Esophagus squamous epithelium (tissue), 5 donors: ENCODE data around the gene VAPB. TPM values are rescaled to one million over a fixed set of nuclear protein-coding genes. Genes with fewer than 3 reads are reported as not detected.

Source experiments
- DNase-seq: peaks from one replicate; lab custom pipeline; 2025; lab: John Stamatoyannopoulos, UW
- H3K27ac ChIP-seq, 4 donors: fragments of 200-600 bp; sonication (generic); one replicate each; pipeline ENCODE4 v1.5.1; 2016 to 2019; ENCODE audit warnings: mild to moderate bottlenecking in 1 of 4
- H3K27me3 ChIP-seq, 4 donors: fragments of 200-600 bp; sonication (generic); 1 replicate in 3 of 4; 2 replicates in 1 of 4; pipeline versions ENCODE4 v1.5.1 to v1.6.0; 2017 to 2021; ENCODE audit warnings: antibody characterized with exemption in 1 of 4
- H3K36me3 ChIP-seq, 3 donors: fragments of 200-600 bp; sonication (generic); one replicate each; pipeline ENCODE4 v1.5.1; 2016 to 2019
- H3K4me1 ChIP-seq, 3 donors: fragments of 200-600 bp; sonication (generic); one replicate each; pipeline ENCODE4 v1.5.1; 2017 to 2019
- H3K4me3 ChIP-seq, 4 donors: fragments of 200-600 bp; sonication (generic); 1 replicate in 3 of 4; 2 replicates in 1 of 4; pipeline ENCODE4 v1.5.1; 2016 to 2019; ENCODE audit warnings: mild to moderate bottlenecking in 2 of 4, moderate library complexity in 1 of 4
- H3K9me3 ChIP-seq, 3 donors: fragments of 200-600 bp; sonication (generic); one replicate each; pipeline ENCODE4 v1.5.1; 2016 to 2019
- POLR2A ChIP-seq, 4 donors: fragments of 450-650 bp; IDR thresholded peaks; one replicate each; pipeline ENCODE4 v1.6.1; 2017; ENCODE audit warnings: antibody characterized with exemption in 4 of 4, mild to moderate bottlenecking in 4 of 4, moderate library complexity in 3 of 4
- WGBS, 2 donors: methylation state at CpG; one replicate each; pipeline ENCODE4 v1.1.5; 2018; 5-methylcytosine and 5-hydroxymethylcytosine counted together
- intact Hi-C: fragments of 100-400 bp; cut with DNase I; formaldehyde crosslinking; loops from one replicate; pipeline ENCODE4 v1.15.0; 2022
- total RNA-seq, 4 donors: library from RNA; depleted of rRNA; stranded (reverse); fragments of >200 nt; gene quantifications; one replicate each; pipeline ENCODE4 v1.1.0, GENCODE V29; 2016
- TF ChIP-seq, protein P1 (sequence below), 6 experiments: fragments of 450-650 bp in 4 of 6; fragments of 200-600 bp in 2 of 6; sonication (generic) in 2 of 6; IDR thresholded peaks; one replicate each; pipeline ENCODE4 v1.5.1; 2016 to 2019; ENCODE audit warnings: antibody characterized with exemption in 6 of 6, mild to moderate bottlenecking in 4 of 6, moderate library complexity in 4 of 6
- donor health status: DM: yes; HTN: yes; CAD: no.

VAPB gene
- total RNA-seq, 4 donors from 2014 or later, result 11.5 to 21.2 (median 16.6) TPM

DNA sequence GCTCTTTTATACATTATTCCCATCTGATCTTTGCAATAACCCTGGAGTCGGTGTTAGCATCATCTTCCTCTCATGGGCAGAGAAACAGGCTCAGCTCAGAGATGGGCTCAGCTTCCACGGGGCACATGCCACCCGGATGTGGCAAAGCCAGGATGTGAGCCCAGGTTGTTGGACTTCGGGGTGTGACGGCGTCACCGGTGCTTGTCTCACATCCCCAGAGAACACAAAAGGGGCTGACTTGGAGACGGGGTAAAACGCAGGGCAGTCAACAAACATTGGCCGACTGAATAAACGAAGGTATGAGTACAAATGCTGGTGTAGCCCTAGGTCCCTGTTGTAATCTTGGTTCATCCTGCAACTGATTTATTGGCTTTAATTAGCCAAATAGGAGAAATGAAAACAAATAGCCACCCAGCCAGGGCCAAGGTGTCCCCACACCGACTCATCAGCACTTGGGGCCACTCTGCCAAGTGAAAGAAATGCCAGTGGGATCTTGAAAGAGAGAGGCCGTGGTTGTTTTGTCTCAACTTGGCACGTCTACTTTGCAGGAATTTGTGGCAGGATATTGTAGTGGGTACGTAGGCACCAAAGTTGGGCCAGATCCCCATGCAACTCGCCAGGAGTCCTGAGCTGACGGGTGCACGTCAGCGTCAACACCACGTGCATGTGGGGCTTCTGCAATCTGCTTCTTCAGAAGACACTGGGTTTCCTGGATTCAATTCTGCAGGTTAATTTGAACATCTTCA is 83.4 kb downstream of the VAPB start:
- no peak overlapping the region for H3K4me3 ChIP-seq
- no peak overlapping the region for H3K27ac ChIP-seq
- H3K27me3 ChIP-seq, result no peaks in the 10 kb centered on the region
- peaks cover 0 to 10% (median 0%) of the 10 kb centered on the region in 3 donors for H3K4me1 ChIP-seq
- H3K36me3 ChIP-seq, result no peaks in the 10 kb centered on the region
- DNase-seq, result no peak
- no peak for TF ChIP-seq POLR2A (IDR thresholded peaks at IDR 0.05)
- TF ChIP-seq, protein P1, sequence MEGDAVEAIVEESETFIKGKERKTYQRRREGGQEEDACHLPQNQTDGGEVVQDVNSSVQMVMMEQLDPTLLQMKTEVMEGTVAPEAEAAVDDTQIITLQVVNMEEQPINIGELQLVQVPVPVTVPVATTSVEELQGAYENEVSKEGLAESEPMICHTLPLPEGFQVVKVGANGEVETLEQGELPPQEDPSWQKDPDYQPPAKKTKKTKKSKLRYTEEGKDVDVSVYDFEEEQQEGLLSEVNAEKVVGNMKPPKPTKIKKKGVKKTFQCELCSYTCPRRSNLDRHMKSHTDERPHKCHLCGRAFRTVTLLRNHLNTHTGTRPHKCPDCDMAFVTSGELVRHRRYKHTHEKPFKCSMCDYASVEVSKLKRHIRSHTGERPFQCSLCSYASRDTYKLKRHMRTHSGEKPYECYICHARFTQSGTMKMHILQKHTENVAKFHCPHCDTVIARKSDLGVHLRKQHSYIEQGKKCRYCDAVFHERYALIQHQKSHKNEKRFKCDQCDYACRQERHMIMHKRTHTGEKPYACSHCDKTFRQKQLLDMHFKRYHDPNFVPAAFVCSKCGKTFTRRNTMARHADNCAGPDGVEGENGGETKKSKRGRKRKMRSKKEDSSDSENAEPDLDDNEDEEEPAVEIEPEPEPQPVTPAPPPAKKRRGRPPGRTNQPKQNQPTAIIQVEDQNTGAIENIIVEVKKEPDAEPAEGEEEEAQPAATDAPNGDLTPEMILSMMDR (IDR thresholded peaks at IDR 0.05), result no peak
- H3K9me3 ChIP-seq, result no peaks in the 10 kb centered on the region
- intact Hi-C loops, result no loop called here
- WGBS, 2 donors, result 77 to 88% methylated on average over 16 to 18 of the region's 20 CpGs

DNA sequence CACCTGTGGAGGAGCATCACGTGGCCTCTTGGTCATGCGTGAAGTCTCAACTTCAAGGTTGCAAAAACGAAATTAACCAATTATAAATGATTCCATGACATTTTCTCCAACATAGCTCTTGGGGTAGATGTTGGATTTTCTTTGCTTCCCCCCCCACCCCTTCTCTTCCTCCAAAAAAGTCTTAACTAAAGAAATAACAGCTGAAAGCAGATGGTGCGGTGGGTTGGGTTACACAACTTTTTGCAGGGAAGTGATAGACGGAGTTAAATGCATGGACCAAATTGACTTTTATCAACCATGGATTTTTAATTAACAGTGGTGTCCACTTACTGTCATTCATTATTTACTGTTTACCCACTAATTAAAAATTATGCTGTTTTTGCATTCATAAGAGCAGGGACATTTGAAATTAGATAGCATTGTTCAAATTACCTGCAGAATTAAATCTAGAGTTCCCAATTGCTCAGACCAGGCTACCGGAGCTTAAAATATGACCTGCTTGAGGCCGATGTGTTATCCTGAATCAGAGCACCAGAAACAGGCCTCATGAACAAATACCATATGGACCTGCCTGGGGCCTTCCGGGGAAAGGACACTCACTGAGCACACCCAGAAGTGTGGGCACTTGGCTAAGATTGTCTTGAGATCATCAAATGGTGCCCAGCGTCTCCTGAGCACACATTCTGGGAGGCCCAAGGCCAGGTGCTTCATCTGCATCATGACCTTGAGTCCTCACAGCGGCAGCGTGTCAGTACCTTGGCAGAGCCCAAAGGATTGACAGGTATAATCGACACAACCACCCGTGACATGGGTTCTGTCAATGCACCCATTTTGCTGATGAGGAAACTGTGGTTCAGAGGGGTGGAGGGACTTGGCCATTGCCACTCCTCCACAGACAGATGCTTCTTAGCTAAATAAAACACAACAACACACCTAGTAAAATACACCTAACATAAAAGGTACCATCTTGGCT is 84.7 kb downstream of the VAPB start:
- WGBS, 2 donors, result 88 to 93% methylated on average over 10 to 13 of the region's 13 CpGs
- intact Hi-C loops, result no loop called here
- peaks cover 0 to 10% (median 5%) of the 10 kb centered on the region in 3 donors for H3K9me3 ChIP-seq
- TF ChIP-seq, protein P1 (IDR thresholded peaks at IDR 0.05), result no peak
- no peak for TF ChIP-seq POLR2A (IDR thresholded peaks at IDR 0.05)
- no peaks in the 10 kb centered on the region for H3K27me3 ChIP-seq
- H3K4me3 ChIP-seq, result no peak overlapping the region
- H3K4me1 ChIP-seq, result peaks cover 0 to 10% (median 0%) of the 10 kb centered on the region in 3 donors
- H3K27ac ChIP-seq, result no peak overlapping the region
- DNase-seq, result no peak
- no peaks in the 10 kb centered on the region for H3K36me3 ChIP-seq

DNA sequence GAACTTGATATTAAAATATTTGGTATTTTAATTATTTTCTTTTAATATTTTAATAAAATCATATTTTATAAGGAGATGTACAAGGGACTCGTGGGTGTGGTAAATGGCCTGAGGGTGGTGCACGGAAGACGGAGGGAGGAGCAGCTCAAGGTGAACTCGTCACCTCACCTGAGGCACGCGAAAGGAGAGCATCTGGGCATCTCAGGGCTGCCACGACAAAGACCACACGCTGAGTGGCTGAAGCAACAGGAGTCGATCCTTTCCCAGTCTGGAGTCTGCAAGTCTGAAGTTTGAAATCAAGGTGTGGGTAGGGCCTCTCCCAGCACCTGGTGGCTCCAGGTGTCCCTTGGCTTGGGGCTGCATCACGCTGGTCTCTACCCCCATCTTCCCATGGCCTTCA is 86.4 kb downstream of the VAPB start:
- no peak overlapping the region for H3K27ac ChIP-seq
- H3K27me3 ChIP-seq, result no peaks in the 10 kb centered on the region
- no peak overlapping the region for H3K4me3 ChIP-seq
- TF ChIP-seq, protein P1 (IDR thresholded peaks at IDR 0.05), result no peak
- no peak for TF ChIP-seq POLR2A (IDR thresholded peaks at IDR 0.05)
- no peaks in the 10 kb centered on the region for H3K36me3 ChIP-seq
- 88 to 91% methylated on average over 10 of the region's 10 CpGs for WGBS, 2 donors
- DNase-seq, result no peak
- peaks cover 0 to 10% (median 5%) of the 10 kb centered on the region in 3 donors for H3K9me3 ChIP-seq
- H3K4me1 ChIP-seq, result peaks cover 0 to 10% (median 0%) of the 10 kb centered on the region in 3 donors
- intact Hi-C loops, result no loop called here

DNA sequence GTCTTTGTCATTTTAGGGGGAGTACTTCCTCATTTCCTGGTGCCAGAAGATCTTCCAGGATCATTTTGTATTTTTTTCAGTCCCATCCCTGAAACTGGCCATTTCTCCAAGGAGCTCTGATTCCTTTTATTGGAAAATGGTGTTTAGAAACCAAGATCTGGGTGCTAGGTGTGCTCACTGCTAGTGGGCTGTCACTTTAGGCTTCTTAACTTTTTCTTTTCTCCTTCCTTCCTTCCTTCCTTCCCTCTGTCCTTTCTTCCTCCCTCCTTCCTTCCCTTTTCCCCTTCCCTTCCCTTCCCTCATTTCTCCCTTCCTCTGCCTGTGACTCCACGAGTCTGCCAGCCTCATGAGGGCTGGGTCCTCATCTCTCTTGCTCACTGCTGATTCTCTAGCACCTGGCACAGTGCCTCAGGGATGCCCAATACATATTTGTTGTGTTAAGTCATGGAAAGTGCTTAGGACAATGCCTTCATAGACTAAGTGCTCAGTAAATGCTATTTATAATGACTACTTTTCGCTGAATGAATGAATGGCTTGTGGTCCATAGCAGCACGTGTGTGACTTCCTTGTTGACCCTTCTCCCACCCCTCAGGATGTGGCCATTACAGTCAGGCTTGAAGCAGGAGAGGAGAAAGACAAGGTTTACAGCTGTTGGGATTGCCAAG is 89.2 kb downstream of the VAPB start:
- Histone ChIP-seq H3K27me3 (peaks cover 0 to 7% (median 0%) of the 10 kb centered on the region in 4 donors), H3K4me1 (peaks cover 0 to 10% (median 0%) of the 10 kb centered on the region in 3 donors), H3K9me3 (peaks cover 0 to 10% (median 5%) of the 10 kb centered on the region in 3 donors), H3K27ac (no peak overlapping the region), H3K4me3 (no peak overlapping the region), H3K36me3 (no peaks in the 10 kb centered on the region)
- intact Hi-C loops, result no loop called here
- DNase-seq, result no peak
- WGBS, 2 donors, result 66 to 78% methylated on average over 3 of the region's 3 CpGs
- TF ChIP-seq, protein P1 (IDR thresholded peaks at IDR 0.05), result no peak
- no peak for TF ChIP-seq POLR2A (IDR thresholded peaks at IDR 0.05)
